Mesothelial cell of epicardium (in vitro differentiated cells): ENCODE measurements around the gene SFSWAP. TPM values are rescaled to one million over a fixed set of nuclear protein-coding genes. Genes with fewer than 3 reads are reported as not detected.
"Not testable (repeated sequence)": the region's sequence is repeated elsewhere in the genome, so short reads cannot be mapped to it uniquely, and the experiment has no call there.

ENCODE experiments used
- DNase-seq, 2 experiments: peaks; one replicate each; pipeline ENCODE4 v3.0.0; 2021; ENCODE audit warnings: low spot score in 2 of 2; ENCODE audit not compliant: unreplicated experiment in 2 of 2
- H3K27ac Mint-ChIP-seq: 2 replicates; pipeline ENCODE4 v1.8.0; 2021; ENCODE audit warnings: mixed read lengths
- H3K27me3 Mint-ChIP-seq: 2 replicates; pipeline ENCODE4 v1.8.0; 2021; ENCODE audit warnings: low read depth, mixed read lengths
- H3K36me3 Mint-ChIP-seq: 2 replicates; pipeline ENCODE4 v1.8.0; 2021; ENCODE audit warnings: mixed read lengths
- H3K4me1 Mint-ChIP-seq: 2 replicates; pipeline ENCODE4 v1.8.0; 2021; ENCODE audit warnings: mixed read lengths
- H3K4me3 Mint-ChIP-seq: 2 replicates; pipeline ENCODE4 v1.8.0; 2021; ENCODE audit warnings: mild to moderate bottlenecking, moderate library complexity, mixed read lengths
- H3K9me3 Mint-ChIP-seq: 2 replicates; pipeline ENCODE4 v1.8.0; 2021; ENCODE audit warnings: mixed read lengths
- total RNA-seq: library from RNA; stranded (reverse); gene quantifications from 3 replicates; pipeline ENCODE4 v1.2.1, GENCODE V29; 2021
- TF ChIP-seq, protein P1 (sequence below): fragments of 200-600 bp; sonication (generic); IDR thresholded peaks from one replicate; pipeline ENCODE4 v1.5.0; 2021; ENCODE audit warnings: antibody characterized with exemption; ENCODE audit not compliant: unreplicated experiment

SFSWAP gene
- 73.0 to 77.9 TPM (median 76.9 TPM) in 3 replicates for total RNA-seq

GRCh38 chr12:131710464-131711457 lies at the start of gene SFSWAP:
Gene SFSWAP (plus strand): TSS chr12:131711090. CDS start chr12:131711230, 140 bp downstream.
- Mint-ChIP-seq H3K27me3 (no peaks in the 10 kb centered on the region), H3K4me1 (peaks cover 28% of the 10 kb centered on the region), H3K4me3 (peak within 1 kb of the TSS; percentile 98), H3K36me3 (peaks cover 6% of the 10 kb centered on the region), H3K27ac (peak within 1 kb of the TSS; percentile 99), H3K9me3 (peaks cover 8% of the 10 kb centered on the region)
- DNase-seq = peak; percentile 48 to 80
- TF ChIP-seq, protein P1, sequence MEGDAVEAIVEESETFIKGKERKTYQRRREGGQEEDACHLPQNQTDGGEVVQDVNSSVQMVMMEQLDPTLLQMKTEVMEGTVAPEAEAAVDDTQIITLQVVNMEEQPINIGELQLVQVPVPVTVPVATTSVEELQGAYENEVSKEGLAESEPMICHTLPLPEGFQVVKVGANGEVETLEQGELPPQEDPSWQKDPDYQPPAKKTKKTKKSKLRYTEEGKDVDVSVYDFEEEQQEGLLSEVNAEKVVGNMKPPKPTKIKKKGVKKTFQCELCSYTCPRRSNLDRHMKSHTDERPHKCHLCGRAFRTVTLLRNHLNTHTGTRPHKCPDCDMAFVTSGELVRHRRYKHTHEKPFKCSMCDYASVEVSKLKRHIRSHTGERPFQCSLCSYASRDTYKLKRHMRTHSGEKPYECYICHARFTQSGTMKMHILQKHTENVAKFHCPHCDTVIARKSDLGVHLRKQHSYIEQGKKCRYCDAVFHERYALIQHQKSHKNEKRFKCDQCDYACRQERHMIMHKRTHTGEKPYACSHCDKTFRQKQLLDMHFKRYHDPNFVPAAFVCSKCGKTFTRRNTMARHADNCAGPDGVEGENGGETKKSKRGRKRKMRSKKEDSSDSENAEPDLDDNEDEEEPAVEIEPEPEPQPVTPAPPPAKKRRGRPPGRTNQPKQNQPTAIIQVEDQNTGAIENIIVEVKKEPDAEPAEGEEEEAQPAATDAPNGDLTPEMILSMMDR = no peak

DNA sequence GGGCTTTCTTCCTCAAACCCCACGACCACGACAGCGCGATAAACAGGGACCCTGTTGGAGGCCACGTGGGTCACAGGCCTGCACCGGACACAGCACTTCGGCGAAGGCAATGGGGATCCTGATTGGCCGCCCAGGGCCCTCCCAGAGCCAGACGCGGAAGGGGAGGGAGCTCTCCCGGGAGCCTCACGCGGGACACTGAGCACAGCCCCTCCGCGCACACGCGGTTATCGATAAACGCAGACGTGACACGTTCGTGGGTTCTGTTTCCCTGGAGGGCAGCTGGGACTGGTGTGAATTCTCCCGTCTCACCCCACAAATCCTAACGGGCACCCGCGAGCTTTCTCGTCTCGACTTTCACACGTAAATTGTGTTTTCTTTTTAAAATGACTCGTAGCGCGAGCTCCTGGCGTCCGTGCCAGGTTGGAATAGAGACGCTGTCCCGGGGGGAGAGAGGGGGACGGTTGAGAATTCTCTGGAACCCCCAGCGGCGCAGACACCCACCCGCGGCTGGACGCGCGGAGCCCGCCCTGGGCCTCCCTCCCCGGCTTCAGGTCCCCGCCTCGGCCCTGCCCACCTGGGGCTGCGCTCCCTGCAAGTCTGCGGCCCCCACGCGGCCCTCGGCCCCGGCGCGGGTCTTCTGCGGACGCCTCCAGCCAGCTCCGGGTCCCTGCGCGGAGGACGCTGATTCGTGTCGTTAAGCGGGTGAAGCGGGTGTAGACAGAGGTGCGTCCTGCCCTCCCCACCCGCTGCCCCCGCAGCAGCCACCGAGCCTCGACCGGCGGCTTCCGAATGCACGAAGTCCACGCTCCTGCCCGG lies 49.5 kb upstream of the SFSWAP start:
- H3K27ac Mint-ChIP-seq, DNase-seq, H3K36me3 Mint-ChIP-seq, H3K4me1 Mint-ChIP-seq, H3K4me3 Mint-ChIP-seq, H3K9me3 Mint-ChIP-seq: not testable (repeated sequence)
- peaks cover 28% of the 10 kb centered on the region for H3K27me3 Mint-ChIP-seq

GRCh38 chr12:131661986-131662288 lies 49.0 kb upstream of the SFSWAP start:
- not testable (repeated sequence) for H3K9me3 Mint-ChIP-seq, H3K36me3 Mint-ChIP-seq, H3K4me3 Mint-ChIP-seq, H3K27ac Mint-ChIP-seq, DNase-seq, H3K4me1 Mint-ChIP-seq
- H3K27me3 Mint-ChIP-seq = peaks cover 27% of the 10 kb centered on the region

DNA sequence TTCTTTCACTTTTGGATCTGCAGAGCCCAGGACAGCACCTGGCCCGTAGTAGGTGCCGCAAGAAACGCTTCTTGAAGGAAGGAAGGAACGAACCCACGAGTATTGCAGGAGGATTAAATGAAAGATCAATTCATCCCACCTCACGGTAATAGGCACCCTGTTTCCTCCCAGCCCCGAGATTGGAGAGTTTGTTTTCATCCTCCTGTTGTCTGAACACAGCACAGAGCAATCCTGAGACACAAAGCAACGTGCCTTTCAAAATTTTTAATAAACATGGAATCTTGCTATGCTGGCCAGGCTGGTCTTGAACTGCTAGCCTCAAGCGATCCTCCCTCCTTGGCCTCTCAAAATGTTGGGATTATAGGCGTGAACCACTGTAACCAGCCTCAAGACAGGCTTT lies 48.5 kb upstream of the SFSWAP start:
- peaks cover 30% of the 10 kb centered on the region for H3K27me3 Mint-ChIP-seq
- not testable (repeated sequence) for H3K9me3 Mint-ChIP-seq, H3K4me1 Mint-ChIP-seq, H3K36me3 Mint-ChIP-seq, DNase-seq, H3K27ac Mint-ChIP-seq, H3K4me3 Mint-ChIP-seq

DNA sequence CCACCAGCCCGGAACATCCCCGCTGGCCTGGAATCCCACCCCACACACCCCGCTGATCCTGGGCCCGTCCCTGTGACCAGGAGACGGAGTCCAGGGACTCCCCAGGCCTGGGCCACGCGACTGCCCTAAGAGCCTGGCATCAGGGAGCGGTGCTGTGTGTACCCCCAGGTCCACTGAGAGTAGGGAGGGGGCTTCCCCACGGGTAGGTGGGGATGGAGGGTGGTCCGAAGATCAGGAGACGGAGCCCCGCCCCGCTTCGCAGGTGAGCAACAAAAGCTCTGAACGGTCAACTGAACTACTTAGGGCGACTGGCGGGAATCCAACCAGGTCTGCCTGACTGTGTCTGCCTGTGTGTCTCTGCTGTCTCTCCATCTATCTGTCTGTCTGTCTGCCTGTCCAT lies 45.2 kb upstream of the SFSWAP start:
- H3K4me3 Mint-ChIP-seq, H3K9me3 Mint-ChIP-seq, H3K4me1 Mint-ChIP-seq, H3K36me3 Mint-ChIP-seq, DNase-seq, H3K27ac Mint-ChIP-seq: not testable (repeated sequence)
- peaks cover 39% of the 10 kb centered on the region for H3K27me3 Mint-ChIP-seq

DNA sequence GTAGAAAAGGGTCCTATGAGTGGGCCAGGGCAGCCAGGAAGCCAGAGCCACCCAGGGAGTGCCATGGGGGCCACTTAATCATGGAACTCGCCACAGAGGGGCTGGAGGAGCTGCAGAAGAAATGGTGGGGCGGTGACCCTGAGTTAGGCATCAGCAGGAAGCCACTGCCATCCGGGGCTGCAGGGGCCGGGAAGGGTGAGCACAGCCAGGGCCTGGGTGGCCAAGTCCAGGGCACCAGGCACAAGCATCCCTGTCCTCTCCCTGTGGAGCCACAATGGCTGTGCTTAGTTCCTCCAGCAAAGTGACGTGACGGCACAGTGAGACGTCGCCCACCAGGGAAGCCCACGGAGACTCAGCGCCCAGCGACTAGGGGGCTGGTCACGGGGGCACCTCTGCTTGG lies 44.4 kb upstream of the SFSWAP start:
- H3K27ac Mint-ChIP-seq = not testable (repeated sequence)

GRCh38 chr12:131666978-131667601 lies 43.8 kb upstream of the SFSWAP start:
- H3K36me3 Mint-ChIP-seq, H3K4me3 Mint-ChIP-seq, H3K9me3 Mint-ChIP-seq, H3K27ac Mint-ChIP-seq, H3K4me1 Mint-ChIP-seq, DNase-seq: not testable (repeated sequence)
- peaks cover 52% of the 10 kb centered on the region for H3K27me3 Mint-ChIP-seq

More for the DNA sequence above, 44.4 kb upstream of the SFSWAP start:
- not testable (repeated sequence) for H3K4me3 Mint-ChIP-seq, H3K9me3 Mint-ChIP-seq, DNase-seq, H3K4me1 Mint-ChIP-seq, H3K36me3 Mint-ChIP-seq
- H3K27me3 Mint-ChIP-seq = peaks cover 46% of the 10 kb centered on the region

GRCh38 chr12:131671276-131671675 lies 39.6 kb upstream of the SFSWAP start:
- Mint-ChIP-seq H3K27ac (no peak overlapping the region), H3K9me3 (peaks cover 4% of the 10 kb centered on the region), H3K4me3 (no peak overlapping the region), H3K27me3 (peaks cover 64% of the 10 kb centered on the region), H3K4me1 (no peaks in the 10 kb centered on the region), H3K36me3 (no peaks in the 10 kb centered on the region)
- DNase-seq = no peak
- TF ChIP-seq, protein P1 = no peak
